BJ (cell line): Measurements from ENCODE around the gene RNF44. TPM values are rescaled to one million over a fixed set of nuclear protein-coding genes. Genes with fewer than 3 reads are reported as not detected.

ENCODE experiments used
- CTCF ChIA-PET: fragments of 350-600 bp; formaldehyde crosslinking; extraction: SDS; loops from one replicate; lab custom pipeline; 2021; ENCODE audit warnings: antibody characterized with exemption, inconsistent platforms; lab: Yijun Ruan, JAX
- POLR2A ChIA-PET: fragments of 300-600 bp; sonication (Branson Sonifier 250); formaldehyde crosslinking; extraction: SDS; loops from one replicate; lab custom pipeline; 2021; ENCODE audit warnings: antibody characterized with exemption; lab: Charles Lee
- DNase-seq: peaks from one replicate; pipeline ENCODE4 v3.0.0-alpha.2; 2011; ENCODE audit warnings: low read depth
- H3K27me3 ChIP-seq: 2 replicates; pipeline ENCODE4 v1.6.0; 2011; ENCODE audit warnings: low read length; ENCODE audit not compliant: control insufficient read depth, insufficient read depth
- H3K36me3 ChIP-seq: 2 replicates; pipeline ENCODE4 v1.5.1; 2011; ENCODE audit warnings: low read length; ENCODE audit not compliant: control insufficient read depth, insufficient read depth
- H3K4me3 ChIP-seq: 2 replicates; pipeline ENCODE4 v1.5.1; 2011; ENCODE audit warnings: low read depth, mild to moderate bottlenecking, control low read depth, low read length
- CTCF ChIP-seq: IDR thresholded peaks from 2 replicates; pipeline ENCODE4 v1.5.1; 2011; ENCODE audit warnings: low read depth, mild to moderate bottlenecking, control low read depth, inconsistent platforms, low read length, moderate library complexity; ENCODE audit not compliant: insufficient read depth
- polyA plus RNA-seq: library from polyadenylated mRNA; depleted of rRNA; stranded (reverse); fragments of >200 nt; gene quantifications from 2 replicates; pipeline ENCODE4 v1.2.3, GENCODE V29; 2011

The RNF44 gene
- polyA plus RNA-seq, 1 experiment, result 6.0 TPM

- TF ChIP-seq CTCF, result no peak
- H3K36me3 ChIP-seq, result peaks cover 7% of the 10 kb centered on the region
- DNase-seq, result no peak
- CTCF ChIA-PET, result interaction anchor here (1.0 to 2.3 kb wide), 4 partner anchors 37 to 807 kb away, joined by 3 to 10 read pairs (median 4); partner anchors contain the start of genes CLTB and FAF2
- H3K4me3 ChIP-seq, result peak overlapping the region; percentile 86
- H3K27me3 ChIP-seq, result no peaks in the 10 kb centered on the region
- POLR2A ChIA-PET, result no interaction called here
These were observed 885 bp downstream of the RNF44 start for GRCh38 chr5:176536132-176536901.

- CTCF ChIA-PET, result interaction anchor here (1.3 to 2.3 kb wide), 2 partner anchors 88 to 120 kb away, joined by 5 to 10 read pairs; partner anchors contain the start of genes CLTB and FAF2
- POLR2A ChIA-PET, result no interaction called here
- Histone ChIP-seq H3K36me3 (peaks cover 11% of the 10 kb centered on the region), H3K4me3 (peak overlapping the region; percentile 86), H3K27me3 (no peaks in the 10 kb centered on the region)
- no peak for DNase-seq
- TF ChIP-seq CTCF, result no peak
These were observed 1.5 kb downstream of the RNF44 start for GRCh38 chr5:176535664-176536131.

GRCh38 chr5:176535101-176535663 lies 2.0 kb downstream of the RNF44 start:
- ChIA-PET CTCF (interaction anchor here (1.3 to 2.3 kb wide), 2 partner anchors 87 to 119 kb away, joined by 5 to 10 read pairs; partner anchors contain the start of genes CLTB and FAF2), POLR2A (no interaction called here)
- Histone ChIP-seq H3K27me3 (no peaks in the 10 kb centered on the region), H3K4me3 (peak overlapping the region; percentile 86), H3K36me3 (peaks cover 13% of the 10 kb centered on the region)
- DNase-seq, result no peak
- no peak for TF ChIP-seq CTCF

GRCh38 chr5:176534640-176535039 lies 2.6 kb downstream of the RNF44 start:
- ChIA-PET POLR2A (no interaction called here), CTCF (interaction anchor here (1.7 kb wide), 1 partner anchor 9 kb away, joined by 5 read pairs; no protein-coding TSS in a partner anchor)
- no peak for DNase-seq
- TF ChIP-seq CTCF, result no peak
- Histone ChIP-seq H3K27me3 (no peaks in the 10 kb centered on the region), H3K4me3 (no peak overlapping the region), H3K36me3 (peaks cover 14% of the 10 kb centered on the region)

- CTCF ChIA-PET, result interaction anchor here (1.0 to 1.7 kb wide), 2 partner anchors 9 to 118 kb away, joined by 4 to 5 read pairs; partner anchors contain the start of gene CLTB
- TF ChIP-seq CTCF, result no peak
These were observed 3.1 kb downstream of the RNF44 start for GRCh38 chr5:176533894-176534611.

More at GRCh38 chr5:176533894-176534611, 3.1 kb downstream of the RNF44 start:
- Histone ChIP-seq H3K36me3 (peaks cover 20% of the 10 kb centered on the region), H3K4me3 (no peak overlapping the region), H3K27me3 (no peaks in the 10 kb centered on the region)
- DNase-seq, result no peak
- POLR2A ChIA-PET, result interaction anchor here (0.5 kb wide), 1 partner anchor 16 kb away, joined by 3 read pairs; no protein-coding TSS in a partner anchor
